Lower leg skin (tissue), 3 donors: ENCODE results near the gene HK2.

Experiments
- POLR2A ChIP-seq, 2 donors: fragments of 450-650 bp; IDR thresholded peaks; one replicate each; pipeline ENCODE4 v1.6.1; 2016 to 2017; ENCODE audit warnings: antibody characterized with exemption in 2 of 2, mild to moderate bottlenecking in 1 of 2, moderate library complexity in 1 of 2
- TF ChIP-seq, protein P1 (sequence below), 3 donors: fragments of 450-650 bp; IDR thresholded peaks; one replicate each; pipeline ENCODE4 v1.5.1; 2016; ENCODE audit warnings: antibody characterized with exemption in 3 of 3, mild to moderate bottlenecking in 3 of 3, moderate library complexity in 2 of 3

DNA sequence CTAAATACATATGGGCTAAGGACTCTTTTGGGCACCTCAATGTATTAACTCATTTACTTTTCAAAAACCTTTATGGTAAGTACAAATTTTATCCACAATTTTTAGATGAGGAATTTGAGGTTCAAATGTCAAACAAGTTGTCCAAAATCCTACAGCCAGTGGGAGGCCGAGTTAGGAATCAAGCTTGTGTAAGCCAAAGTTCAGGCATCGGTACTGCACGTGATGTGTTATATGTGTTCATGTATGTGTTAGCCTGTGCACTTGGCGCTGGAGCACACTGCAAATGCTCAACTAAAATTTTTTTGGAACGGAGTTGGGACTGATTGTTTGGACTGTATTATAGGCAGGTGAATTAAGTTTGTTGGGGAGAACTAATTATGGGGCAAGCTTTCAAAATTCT, 22.7 kb downstream of the HK2 start:
- TF ChIP-seq, protein P1, sequence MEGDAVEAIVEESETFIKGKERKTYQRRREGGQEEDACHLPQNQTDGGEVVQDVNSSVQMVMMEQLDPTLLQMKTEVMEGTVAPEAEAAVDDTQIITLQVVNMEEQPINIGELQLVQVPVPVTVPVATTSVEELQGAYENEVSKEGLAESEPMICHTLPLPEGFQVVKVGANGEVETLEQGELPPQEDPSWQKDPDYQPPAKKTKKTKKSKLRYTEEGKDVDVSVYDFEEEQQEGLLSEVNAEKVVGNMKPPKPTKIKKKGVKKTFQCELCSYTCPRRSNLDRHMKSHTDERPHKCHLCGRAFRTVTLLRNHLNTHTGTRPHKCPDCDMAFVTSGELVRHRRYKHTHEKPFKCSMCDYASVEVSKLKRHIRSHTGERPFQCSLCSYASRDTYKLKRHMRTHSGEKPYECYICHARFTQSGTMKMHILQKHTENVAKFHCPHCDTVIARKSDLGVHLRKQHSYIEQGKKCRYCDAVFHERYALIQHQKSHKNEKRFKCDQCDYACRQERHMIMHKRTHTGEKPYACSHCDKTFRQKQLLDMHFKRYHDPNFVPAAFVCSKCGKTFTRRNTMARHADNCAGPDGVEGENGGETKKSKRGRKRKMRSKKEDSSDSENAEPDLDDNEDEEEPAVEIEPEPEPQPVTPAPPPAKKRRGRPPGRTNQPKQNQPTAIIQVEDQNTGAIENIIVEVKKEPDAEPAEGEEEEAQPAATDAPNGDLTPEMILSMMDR (IDR thresholded peaks at IDR 0.05): no peak
- TF ChIP-seq POLR2A (IDR thresholded peaks at IDR 0.05): no peak
